PFSK-1 (cell line): ENCODE measurements around the gene TPGS2.

Source experiments
- FOXP2 ChIP-seq: optimal IDR thresholded peaks from 2 replicates; pipeline ENCODE3; 2011; ENCODE audit warnings: borderline replicate concordance, control low read depth, inconsistent platforms; ENCODE audit not compliant: insufficient read depth; ENCODE audit errors: extremely low read length, extremely low read depth
- POLR2AphosphoS5 ChIP-seq: IDR thresholded peaks from 2 replicates; pipeline ENCODE4 v1.6.1; 2012; ENCODE audit warnings: low read depth, mild to moderate bottlenecking, control low read depth, low read length, moderate library complexity
- REST ChIP-seq, 2 experiments: IDR thresholded peaks; 2 replicates each; pipeline versions ENCODE4 v1.6.1 to v1.8.0; 2011 to 2012; ENCODE audit warnings: low read depth in 2 of 2, low read length in 2 of 2, control low read depth in 1 of 2, inconsistent platforms in 1 of 2, mild to moderate bottlenecking in 1 of 2, moderate library complexity in 1 of 2; ENCODE audit not compliant: insufficient read depth in 1 of 2
- SIN3A ChIP-seq: IDR thresholded peaks from 2 replicates; pipeline ENCODE4 v1.6.1; 2012; ENCODE audit warnings: mild to moderate bottlenecking, low read length, moderate library complexity, borderline replicate concordance; ENCODE audit not compliant: insufficient read depth
- TAF1 ChIP-seq: IDR thresholded peaks from 2 replicates; pipeline ENCODE4 v1.6.1; 2012; ENCODE audit warnings: low read length, control low read depth, borderline replicate concordance; ENCODE audit not compliant: insufficient read depth

TPGS2 gene

GRCh38 chr18:36782710-36783109 lies 46.1 kb downstream of the TPGS2 start:
- TF ChIP-seq SIN3A, result no peak
- no peak for TF ChIP-seq FOXP2
- no peak for TF ChIP-seq TAF1
- TF ChIP-seq POLR2AphosphoS5, result no peak
- no peak for TF ChIP-seq REST (IDR thresholded peaks at IDR 0.05; ENCODE audit: insufficient read depth in 1 of 2, low read depth in 2 of 2, low read length in 2 of 2)

- no peak for TF ChIP-seq REST (IDR thresholded peaks at IDR 0.05; ENCODE audit: insufficient read depth in 1 of 2, low read depth in 2 of 2, low read length in 2 of 2)
- TF ChIP-seq SIN3A, result no peak
- TF ChIP-seq TAF1, result no peak
- no peak for TF ChIP-seq FOXP2
- no peak for TF ChIP-seq POLR2AphosphoS5
These were observed 48.1 kb downstream of the TPGS2 start for GRCh38 chr18:36780748-36781147.

GRCh38 chr18:36777566-36777965 lies 51.2 kb downstream of the TPGS2 start:
- TF ChIP-seq POLR2AphosphoS5 (no peak), TAF1 (no peak), REST (IDR thresholded peaks at IDR 0.05; ENCODE audit: insufficient read depth in 1 of 2, low read depth in 2 of 2, low read length in 2 of 2) (no peak), FOXP2 (no peak), SIN3A (no peak)

- TF ChIP-seq TAF1, result no peak
- no peak for TF ChIP-seq POLR2AphosphoS5
- TF ChIP-seq REST (IDR thresholded peaks at IDR 0.05; ENCODE audit: insufficient read depth in 1 of 2, low read depth in 2 of 2, low read length in 2 of 2), result no peak
These were observed 52.2 kb downstream of the TPGS2 start for GRCh38 chr18:36776650-36777049.

- TF ChIP-seq TAF1 (no peak), REST (IDR thresholded peaks at IDR 0.05; ENCODE audit: insufficient read depth in 1 of 2, low read depth in 2 of 2, low read length in 2 of 2) (no peak), FOXP2 (no peak), SIN3A (no peak), POLR2AphosphoS5 (no peak)
These were observed 53.4 kb downstream of the TPGS2 start for GRCh38 chr18:36775396-36775795.
